Endothelial cell (in vitro differentiated cells): Measurements from ENCODE around the gene TMPRSS6. TPM values are rescaled to one million over a fixed set of nuclear protein-coding genes. Genes with fewer than 3 reads are reported as not detected.

Source experiments
- DNase-seq: peaks from one replicate; pipeline ENCODE4 v3.0.0; 2021; ENCODE audit warnings: low spot score
- H3K27ac Mint-ChIP-seq: one replicate; pipeline ENCODE4 v1.8.0; 2021; ENCODE audit warnings: mixed read lengths, inconsistent platforms; ENCODE audit not compliant: unreplicated experiment
- H3K27me3 Mint-ChIP-seq: one replicate; pipeline ENCODE4 v1.8.0; 2021; ENCODE audit warnings: mild to moderate bottlenecking, moderate library complexity, mixed read lengths, inconsistent platforms; ENCODE audit not compliant: unreplicated experiment
- H3K36me3 Mint-ChIP-seq: one replicate; pipeline ENCODE4 v1.8.0; 2021; ENCODE audit warnings: mild to moderate bottlenecking, low read depth, mixed read lengths, inconsistent platforms; ENCODE audit not compliant: unreplicated experiment
- H3K4me1 Mint-ChIP-seq: one replicate; pipeline ENCODE4 v1.8.0; 2021; ENCODE audit warnings: mild to moderate bottlenecking, mixed read lengths, inconsistent platforms; ENCODE audit not compliant: unreplicated experiment
- H3K4me3 Mint-ChIP-seq: one replicate; pipeline ENCODE4 v1.8.0; 2021; ENCODE audit warnings: mild to moderate bottlenecking, mixed read lengths, inconsistent platforms; ENCODE audit not compliant: unreplicated experiment
- H3K9me3 Mint-ChIP-seq: one replicate; pipeline ENCODE4 v1.8.0; 2021; ENCODE audit warnings: mixed read lengths, inconsistent platforms; ENCODE audit not compliant: unreplicated experiment
- total RNA-seq: library from RNA; stranded (reverse); fragmentation: NEBNext Ultra II Directional; extraction: Animal tissue kit (Norgen Biotek cat#: 25700); gene quantifications from one replicate; pipeline ENCODE4 v1.2.1, GENCODE V29; 2021; ENCODE audit not compliant: unreplicated experiment
- TF ChIP-seq, protein P1 (sequence below): fragments of 200-600 bp; sonication (generic); IDR thresholded peaks from one replicate; pipeline ENCODE4 v1.5.0; 2021; ENCODE audit warnings: antibody characterized with exemption; ENCODE audit not compliant: unreplicated experiment

The TMPRSS6 gene
- total RNA-seq, 1 donor from 2014 or later, result not detected

GRCh38 chr22:37019309-37020191 lies 90.0 kb downstream of the TMPRSS6 start, which contains the start of the genes MPST and TST:
TSS of gene MPST (plus strand) at chr22:37019742. CDS start at chr22:37019837, 95 bp downstream.
TSS of gene TST (minus strand) at chr22:37019447. CDS start at chr22:37018732, 715 bp downstream.
- peak; percentile 76 for DNase-seq
- Mint-ChIP-seq H3K27ac (peak within 1 kb of the TSS; percentile 92), H3K27me3 (peaks cover 2% of the 10 kb centered on the region), H3K9me3 (no peaks in the 10 kb centered on the region), H3K4me3 (peak within 1 kb of the TSS; percentile 97), H3K4me1 (peaks cover 20% of the 10 kb centered on the region), H3K36me3 (peaks cover 4% of the 10 kb centered on the region)
- TF ChIP-seq, protein P1, sequence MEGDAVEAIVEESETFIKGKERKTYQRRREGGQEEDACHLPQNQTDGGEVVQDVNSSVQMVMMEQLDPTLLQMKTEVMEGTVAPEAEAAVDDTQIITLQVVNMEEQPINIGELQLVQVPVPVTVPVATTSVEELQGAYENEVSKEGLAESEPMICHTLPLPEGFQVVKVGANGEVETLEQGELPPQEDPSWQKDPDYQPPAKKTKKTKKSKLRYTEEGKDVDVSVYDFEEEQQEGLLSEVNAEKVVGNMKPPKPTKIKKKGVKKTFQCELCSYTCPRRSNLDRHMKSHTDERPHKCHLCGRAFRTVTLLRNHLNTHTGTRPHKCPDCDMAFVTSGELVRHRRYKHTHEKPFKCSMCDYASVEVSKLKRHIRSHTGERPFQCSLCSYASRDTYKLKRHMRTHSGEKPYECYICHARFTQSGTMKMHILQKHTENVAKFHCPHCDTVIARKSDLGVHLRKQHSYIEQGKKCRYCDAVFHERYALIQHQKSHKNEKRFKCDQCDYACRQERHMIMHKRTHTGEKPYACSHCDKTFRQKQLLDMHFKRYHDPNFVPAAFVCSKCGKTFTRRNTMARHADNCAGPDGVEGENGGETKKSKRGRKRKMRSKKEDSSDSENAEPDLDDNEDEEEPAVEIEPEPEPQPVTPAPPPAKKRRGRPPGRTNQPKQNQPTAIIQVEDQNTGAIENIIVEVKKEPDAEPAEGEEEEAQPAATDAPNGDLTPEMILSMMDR, result no peak

- peaks cover 2% of the 10 kb centered on the region for H3K27me3 Mint-ChIP-seq
- H3K4me3 Mint-ChIP-seq, result peak overlapping the region; percentile 94
- peaks cover 4% of the 10 kb centered on the region for H3K36me3 Mint-ChIP-seq
- TF ChIP-seq, protein P1, result no peak
- DNase-seq, result peak; percentile 41
- H3K4me1 Mint-ChIP-seq, result peaks cover 20% of the 10 kb centered on the region
- H3K27ac Mint-ChIP-seq, result peak overlapping the region; percentile 70
- H3K9me3 Mint-ChIP-seq, result no peaks in the 10 kb centered on the region
Measured at GRCh38 chr22:37018815-37019308, 90.7 kb downstream of the TMPRSS6 start.

- peaks cover 2% of the 10 kb centered on the region for H3K27me3 Mint-ChIP-seq
- no peaks in the 10 kb centered on the region for H3K36me3 Mint-ChIP-seq
- H3K4me1 Mint-ChIP-seq, result peaks cover 20% of the 10 kb centered on the region
- peak overlapping the region; percentile 70 for H3K27ac Mint-ChIP-seq
- H3K9me3 Mint-ChIP-seq, result no peaks in the 10 kb centered on the region
- DNase-seq, result no peak
- peak overlapping the region; percentile 94 for H3K4me3 Mint-ChIP-seq
- TF ChIP-seq, protein P1, result no peak
Measured at GRCh38 chr22:37018086-37018814, 91.3 kb downstream of the TMPRSS6 start.

GRCh38 chr22:37017356-37017755 lies 92.2 kb downstream of the TMPRSS6 start:
- Mint-ChIP-seq H3K4me3 (peak overlapping the region; percentile 37), H3K27me3 (peaks cover 2% of the 10 kb centered on the region), H3K9me3 (no peaks in the 10 kb centered on the region), H3K27ac (no peak overlapping the region), H3K4me1 (peaks cover 20% of the 10 kb centered on the region), H3K36me3 (no peaks in the 10 kb centered on the region)
- TF ChIP-seq, protein P1, result no peak
- DNase-seq, result no peak
